Suppressor macrophage treated with lipopolysaccharide for 4 hours (primary cell): Measurements from ENCODE around the gene DDX31.
"Not testable (repeated sequence)": the region's sequence is repeated elsewhere in the genome, so short reads cannot be mapped to it uniquely, and the experiment has no call there.

Source experiments
- DNase-seq: peaks from one replicate; pipeline ENCODE4 v3.0.0-alpha.2; 2020

DDX31 gene

GRCh38 chr9:132572921-132573320, 96.9 kb downstream of the DDX31 start:
- no peak for DNase-seq

DNA sequence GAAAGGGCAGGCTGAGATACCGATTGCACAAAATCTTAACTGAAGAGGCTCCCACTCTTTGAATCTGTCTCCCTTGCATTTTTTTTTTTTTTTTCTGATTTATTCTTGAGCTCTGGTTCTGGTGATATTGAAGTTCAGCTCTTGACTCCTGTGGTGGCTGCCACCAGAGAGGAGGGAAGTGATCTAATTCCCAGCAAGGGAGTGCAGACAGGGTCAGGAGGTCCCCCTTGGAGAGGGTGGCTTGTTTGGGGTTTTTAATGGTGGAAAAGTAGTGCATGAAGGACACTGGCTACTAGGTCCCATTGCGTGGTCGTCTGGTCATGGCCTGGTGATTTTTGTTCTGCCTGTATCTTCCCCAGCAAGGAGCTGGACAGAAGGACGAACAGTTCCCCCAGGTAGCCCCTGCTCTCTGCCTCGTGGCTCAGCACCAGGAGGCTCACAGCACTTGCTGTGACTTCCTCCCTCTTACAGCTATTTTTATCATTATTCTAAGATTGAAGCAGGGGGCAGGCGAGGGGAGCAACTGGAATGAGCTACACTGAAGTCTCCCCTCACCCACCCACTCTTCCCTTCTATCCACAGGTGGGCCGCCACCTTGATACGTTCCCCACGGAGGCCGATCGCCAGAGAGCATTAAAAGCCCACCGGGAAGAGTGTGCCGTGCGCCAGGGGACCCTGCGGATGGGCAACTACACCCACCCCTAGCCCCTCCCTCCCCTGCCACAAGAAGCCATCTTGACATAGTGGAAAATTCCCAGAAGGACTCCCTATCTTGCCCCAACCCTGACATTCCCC, 97.8 kb downstream of the DDX31 start:
- DNase-seq: no peak

GRCh38 chr9:132568787-132569186, 101.0 kb downstream of the DDX31 start:
- not testable (repeated sequence) for DNase-seq

DNA sequence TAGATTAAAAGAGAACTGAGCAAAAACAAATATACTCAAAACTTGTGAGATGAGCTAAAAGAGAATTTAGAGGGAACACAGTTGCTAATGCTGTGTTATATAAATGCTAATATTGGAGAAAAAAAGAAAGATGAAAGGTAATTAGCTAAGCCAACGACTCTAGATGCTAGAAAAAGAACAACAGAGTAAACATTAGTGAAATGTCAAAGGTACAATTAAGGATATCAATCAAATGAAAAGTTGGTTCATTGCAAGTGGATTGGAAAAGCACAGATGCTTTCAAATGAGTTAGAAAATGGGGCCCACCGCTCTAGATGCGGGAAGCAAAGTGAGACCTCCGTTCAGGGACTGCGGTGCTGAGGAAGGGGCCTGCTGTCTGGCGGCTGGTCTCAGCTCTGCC, 105.3 kb downstream of the DDX31 start:
- no peak for DNase-seq

- no peak for DNase-seq
Measured at GRCh38 chr9:132562306-132562573, 107.5 kb downstream of the DDX31 start.

- DNase-seq: no peak
Measured at GRCh38 chr9:132560616-132561202, 109.1 kb downstream of the DDX31 start.

DNA sequence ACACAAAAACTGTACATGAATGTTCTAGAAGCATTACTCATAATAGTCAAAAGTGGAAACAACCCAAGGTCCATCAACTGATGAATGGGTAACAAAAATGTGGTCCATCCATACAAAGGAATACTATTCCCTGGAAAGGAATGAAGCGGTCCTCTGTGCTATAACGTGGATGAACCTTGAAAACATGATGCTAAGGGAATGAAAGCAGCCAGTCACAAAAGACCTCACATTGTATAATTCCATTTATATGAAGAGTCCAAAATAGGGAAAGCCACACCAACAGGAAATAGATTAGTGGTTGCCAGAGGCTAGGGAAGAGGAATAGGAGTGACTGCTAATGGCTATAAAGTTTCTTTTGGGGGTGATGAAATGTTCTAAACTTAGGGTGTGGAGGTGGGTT, 110.1 kb downstream of the DDX31 start:
- DNase-seq: no peak

DNA sequence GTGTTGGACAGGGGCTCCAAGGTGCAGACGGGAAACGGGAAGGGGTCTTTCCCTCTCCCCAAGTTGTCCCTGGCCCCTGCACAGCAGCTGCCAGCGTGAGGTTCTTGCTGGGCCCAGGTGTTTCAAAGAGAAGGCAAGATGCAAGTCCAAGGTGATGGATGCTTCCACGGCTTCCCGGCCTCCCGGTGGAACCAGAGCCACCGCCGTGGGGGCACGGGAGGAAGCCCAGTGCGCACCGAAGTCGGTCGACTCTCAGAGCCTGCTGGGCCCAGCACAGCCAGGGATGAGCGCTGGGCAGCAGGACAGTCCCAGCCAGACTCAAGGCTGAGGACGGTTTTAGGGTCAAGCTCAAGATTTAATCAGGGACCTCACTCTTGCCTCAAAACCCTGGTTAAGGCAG, 112.6 kb downstream of the DDX31 start:
- DNase-seq: no peak

- DNase-seq: no peak
Measured at GRCh38 chr9:132556714-132557113, 113.1 kb downstream of the DDX31 start.

DNA sequence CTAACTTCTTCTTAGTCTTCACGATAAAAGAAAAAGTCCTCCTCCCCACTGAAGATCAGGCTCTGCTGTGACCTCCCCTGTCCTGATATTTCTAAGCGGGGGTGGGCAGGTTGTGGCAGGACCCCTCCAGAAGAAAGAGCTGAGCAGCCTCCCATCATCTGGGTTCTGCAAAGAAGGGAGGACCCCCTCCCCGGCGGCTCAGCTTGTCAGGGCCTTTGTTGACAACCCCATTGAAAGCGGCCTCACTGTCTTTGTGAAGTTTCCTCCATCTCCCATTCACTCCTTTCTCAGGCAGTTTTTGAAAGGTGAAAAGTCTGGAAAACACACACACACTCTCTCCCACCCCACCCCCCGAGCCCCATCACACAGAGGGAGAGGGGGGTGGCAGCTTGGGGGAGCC, 113.5 kb downstream of the DDX31 start:
- no peak for DNase-seq

- DNase-seq: no peak
Measured at GRCh38 chr9:132555528-132555927, 114.3 kb downstream of the DDX31 start.

DNA sequence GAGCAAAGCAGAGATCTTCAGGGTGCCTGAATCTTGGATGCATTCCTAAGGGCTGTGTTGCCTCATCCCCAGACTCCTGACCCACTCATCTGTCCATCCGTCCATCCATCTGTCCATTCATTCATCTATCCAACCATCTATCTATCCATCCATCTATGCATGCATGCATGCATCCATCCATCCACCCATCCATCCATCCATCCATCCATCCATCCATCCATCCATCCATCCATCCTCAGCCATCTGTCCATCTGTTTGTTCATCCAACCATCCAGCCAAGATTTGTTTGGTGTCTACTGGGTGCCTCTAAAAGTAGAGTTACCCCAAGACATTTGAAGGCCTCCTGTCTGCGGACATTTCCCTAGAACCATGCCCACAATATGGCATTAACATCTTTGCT, 115.0 kb downstream of the DDX31 start:
- no peak for DNase-seq

DNA sequence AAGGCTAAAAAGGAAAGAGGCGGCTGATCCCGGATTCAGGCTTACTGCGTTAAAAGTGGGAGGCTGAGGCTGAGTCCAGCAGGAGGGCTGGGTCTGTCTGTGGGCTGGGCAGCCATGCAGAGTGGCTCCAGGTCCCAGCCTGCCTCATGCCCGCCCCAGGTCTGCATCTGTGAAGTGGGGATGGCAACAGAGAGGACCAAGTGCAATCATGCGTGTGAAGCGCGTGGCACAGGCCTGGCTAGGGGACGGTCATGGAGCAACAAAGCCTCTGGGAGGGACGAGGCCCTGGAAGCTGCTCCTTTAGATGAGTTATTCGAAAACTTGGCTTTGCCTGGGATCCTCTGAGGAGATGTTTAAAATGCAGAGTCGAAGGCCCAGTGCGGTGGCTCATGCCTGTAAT, 117.7 kb downstream of the DDX31 start:
- no peak for DNase-seq

DNA sequence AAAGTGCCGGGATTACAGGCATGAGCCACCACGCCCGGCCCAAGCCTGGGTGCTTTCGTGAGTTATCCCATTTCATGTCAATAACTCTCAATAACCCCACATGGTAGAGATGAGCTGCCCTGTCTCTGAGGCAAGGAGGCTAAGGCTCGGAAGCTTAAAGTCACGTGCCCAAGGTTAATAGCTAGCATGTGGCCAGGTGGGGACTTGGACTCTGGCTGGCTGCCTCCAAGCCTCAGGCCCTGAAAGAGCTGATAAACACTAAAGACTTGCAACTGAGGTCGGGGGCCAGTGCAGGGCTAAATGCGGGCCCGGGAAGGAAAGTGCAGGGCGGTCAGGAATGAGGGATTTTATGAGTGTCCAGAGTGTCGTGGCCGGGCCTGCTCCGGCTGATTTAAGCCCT, 118.2 kb downstream of the DDX31 start:
- DNase-seq: no peak

DNA sequence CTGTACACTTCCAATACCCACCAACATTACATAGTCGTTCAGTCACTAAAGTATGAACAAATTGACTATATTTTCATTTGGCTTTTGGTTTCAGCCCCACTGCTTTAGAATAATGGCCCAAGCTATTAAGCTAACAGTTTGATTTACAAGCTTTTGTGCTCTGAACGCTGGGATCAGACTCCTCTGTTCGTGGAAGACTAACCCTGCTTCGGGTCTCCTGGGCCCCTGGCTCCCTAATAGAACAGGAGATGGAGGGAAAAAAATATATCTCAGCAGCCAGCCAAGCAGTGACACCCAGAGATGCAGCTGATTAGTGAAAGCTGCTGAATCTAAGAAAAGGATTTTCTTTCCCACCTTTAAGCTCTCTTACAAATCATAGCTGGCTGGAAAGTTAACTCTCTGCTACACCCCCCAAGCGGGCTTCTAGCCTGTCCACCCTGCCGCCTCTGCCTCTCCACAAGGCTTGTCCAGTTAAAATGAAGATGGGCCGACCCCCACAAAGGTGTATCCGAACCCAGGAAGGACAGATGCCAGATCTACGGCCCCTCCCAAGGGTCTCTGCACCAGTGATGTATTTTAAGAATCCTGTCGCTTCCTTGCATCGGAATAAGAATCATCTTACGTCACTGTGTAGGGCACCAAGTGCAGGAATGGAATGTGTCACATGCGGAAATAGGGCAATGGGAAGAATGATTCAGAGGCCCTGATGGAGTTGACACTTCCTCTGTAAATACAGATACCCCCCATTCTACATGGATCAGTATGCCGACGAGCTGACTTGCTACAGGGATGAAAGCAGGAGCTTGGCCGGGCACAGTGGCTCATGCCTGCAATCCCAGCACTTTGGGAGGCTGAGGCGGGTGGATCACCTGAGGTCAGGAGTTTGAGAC, 120.8 kb downstream of the DDX31 start:
- no peak for DNase-seq

DNA sequence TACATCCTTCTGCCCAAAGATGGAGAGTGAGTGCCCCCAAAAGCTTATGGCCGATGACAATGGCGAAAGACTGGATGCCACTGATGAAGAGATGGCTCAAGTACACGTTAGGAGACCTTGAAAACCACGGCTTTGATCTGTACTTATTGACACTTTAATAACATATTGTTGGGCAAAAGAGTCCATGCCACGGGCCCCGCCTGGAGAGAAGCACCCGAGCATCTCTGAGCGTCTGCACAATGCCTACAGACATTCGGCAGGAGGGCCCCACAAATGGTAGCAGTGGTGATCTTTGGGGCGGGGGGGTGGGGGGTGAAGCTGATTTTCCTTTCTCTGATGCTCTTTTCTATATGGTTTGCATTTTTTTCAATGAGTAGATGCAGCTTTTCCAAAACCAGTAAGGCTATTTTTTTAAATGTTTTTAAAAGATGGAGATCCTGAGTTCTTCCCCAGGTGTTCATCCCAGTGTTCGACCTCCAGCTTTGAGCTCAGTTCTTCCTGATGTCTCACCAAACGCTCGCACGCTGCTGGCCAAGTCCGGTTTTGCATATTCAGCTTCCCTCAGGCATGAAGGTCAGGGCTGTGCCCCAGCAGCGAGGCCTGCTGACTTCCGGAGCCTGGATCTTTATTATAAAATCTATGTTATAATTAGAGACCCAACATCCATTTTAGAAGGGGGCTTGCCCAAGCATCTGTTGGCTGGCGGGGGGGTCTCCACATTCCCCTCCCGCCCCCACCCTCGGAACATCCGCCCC, 121.6 kb downstream of the DDX31 start:
- DNase-seq: no peak

GRCh38 chr9:132547436-132547835, 122.3 kb downstream of the DDX31 start:
- DNase-seq: no peak

- DNase-seq: no peak
Measured at GRCh38 chr9:132547052-132547431, 122.7 kb downstream of the DDX31 start.

GRCh38 chr9:132546148-132547051, 123.4 kb downstream of the DDX31 start:
- DNase-seq: no peak

DNA sequence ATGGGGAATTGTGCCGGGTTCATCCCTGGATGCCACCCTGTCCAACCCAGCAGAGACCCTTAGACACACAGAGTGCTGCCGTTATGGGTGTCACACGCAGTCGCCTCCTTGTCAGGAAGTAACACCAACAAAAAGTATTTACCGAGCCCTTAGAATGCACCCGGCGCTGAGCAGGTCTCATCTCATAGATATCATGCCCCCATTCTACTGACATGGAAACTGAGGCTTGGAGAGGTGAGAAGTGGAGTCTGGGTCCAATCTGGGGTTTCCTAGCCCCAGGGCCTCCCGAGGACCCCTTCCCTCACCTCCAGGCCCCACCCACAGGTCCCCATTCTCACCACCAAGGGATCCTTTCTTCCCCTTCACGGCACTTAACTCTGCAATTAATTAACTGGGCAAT, 124.2 kb downstream of the DDX31 start:
- DNase-seq: no peak

GRCh38 chr9:132543960-132544359, 125.8 kb downstream of the DDX31 start:
- no peak for DNase-seq

GRCh38 chr9:132543251-132543650, 126.5 kb downstream of the DDX31 start:
- no peak for DNase-seq
